ENCODE results near the gene HOXB8.

HOXB8 gene

GRCh38 chr17:48624544-48625494, 9.7 kb upstream of the HOXB8 start:
- DNase-seq = no peak

- DNase-seq = no peak
Observed at GRCh38 chr17:48624118-48624517, 9.0 kb upstream of the HOXB8 start.

GRCh38 chr17:48623583-48623982, 8.5 kb upstream of the HOXB8 start:
- DNase-seq = no peak

GRCh38 chr17:48622857-48623256, 7.8 kb upstream of the HOXB8 start:
- DNase-seq = no peak

- DNase-seq = no peak
Observed at GRCh38 chr17:48621410-48622392, 6.6 kb upstream of the HOXB8 start.

GRCh38 chr17:48620461-48621139, 5.5 kb upstream of the HOXB8 start:
- no peak for DNase-seq

GRCh38 chr17:48619826-48620449, 4.8 kb upstream of the HOXB8 start:
- DNase-seq = no peak

GRCh38 chr17:48618256-48618896, 3.3 kb upstream of the HOXB8 start:
- DNase-seq = no peak

GRCh38 chr17:48617471-48618255, 2.6 kb upstream of the HOXB8 start:
- no peak for DNase-seq

- DNase-seq = no peak
Observed at GRCh38 chr17:48616717-48617470, 1.8 kb upstream of the HOXB8 start.

GRCh38 chr17:48615963-48616716, 1.0 kb upstream of the HOXB8 start:
- DNase-seq = no peak

- no peak for DNase-seq
Observed at GRCh38 chr17:48613862-48614694, 1.0 kb downstream of the HOXB8 start.

- DNase-seq = no peak
Observed at GRCh38 chr17:48612854-48613691, 2.0 kb downstream of the HOXB8 start.

- no peak for DNase-seq
Observed at GRCh38 chr17:48612456-48612853, 2.6 kb downstream of the HOXB8 start.

- no peak for DNase-seq
Observed at GRCh38 chr17:48611681-48612455, 3.2 kb downstream of the HOXB8 start.

GRCh38 chr17:48611213-48611612, 3.9 kb downstream of the HOXB8 start:
- no peak for DNase-seq

Measured in DMS 273 treated with DMSO at 0.1 percent for 48 hours (cell line).